Breast epithelium (tissue), 4 donors: Measurements from ENCODE around the gene PSEN2. TPM values are rescaled to one million over a fixed set of nuclear protein-coding genes. Genes with fewer than 3 reads are reported as not detected.

Experiments used
- DNase-seq, 2 donors: peaks; one replicate each; pipeline ENCODE4 v3.0.0-alpha.2; 2019; ENCODE audit warnings: low spot score in 2 of 2
- H3K27ac ChIP-seq, 2 donors: fragments of 200-600 bp; sonication (generic) in 1 of 2; one replicate each; pipeline ENCODE4 v1.5.1; 2016 to 2019; ENCODE audit warnings: mild to moderate bottlenecking in 1 of 2
- H3K27me3 ChIP-seq, 2 donors: fragments of 200-600 bp; sonication (generic) in 1 of 2; one replicate each; pipeline versions ENCODE4 v1.5.1 to v1.6.0; 2017 to 2019; ENCODE audit warnings: control low read depth in 1 of 2, mild to moderate bottlenecking in 1 of 2
- H3K36me3 ChIP-seq: fragments of 200-600 bp; one replicate; pipeline ENCODE4 v1.5.1; 2019
- H3K4me1 ChIP-seq, 2 donors: fragments of 200-600 bp; sonication (generic); one replicate each; pipeline ENCODE4 v1.5.1; 2016 to 2019; ENCODE audit warnings: control low read depth in 1 of 2
- H3K4me3 ChIP-seq, 3 donors: fragments of 200-600 bp; sonication (generic); 1 replicate in 2 of 3; 2 replicates in 1 of 3; pipeline ENCODE4 v1.5.1; 2016 to 2019; ENCODE audit warnings: mild to moderate bottlenecking in 3 of 3, moderate library complexity in 2 of 3
- H3K9me3 ChIP-seq, 2 donors: fragments of 200-600 bp; sonication (generic) in 1 of 2; one replicate each; pipeline ENCODE4 v1.5.1; 2016 to 2019; ENCODE audit warnings: control low read depth in 1 of 2
- POLR2A ChIP-seq: fragments of 450-650 bp; IDR thresholded peaks from one replicate; pipeline ENCODE4 v1.6.1; 2016; ENCODE audit warnings: antibody characterized with exemption, mild to moderate bottlenecking, moderate library complexity
- POLR2AphosphoS5 ChIP-seq, 3 donors: sonication (generic); formaldehyde crosslinking; IDR thresholded peaks; one replicate each; pipeline ENCODE4 v1.6.1; 2017; ENCODE audit warnings: antibody characterized with exemption in 3 of 3
- intact Hi-C: fragments of 100-400 bp; cut with DNase I; formaldehyde crosslinking; loops from one replicate; pipeline ENCODE4 v1.15.1; 2023; ENCODE audit warnings: low total_unique reads
- total RNA-seq, 3 donors: library from RNA; depleted of rRNA; stranded (reverse); fragments of >200 nt; gene quantifications; one replicate each; pipeline ENCODE4 v1.1.0, GENCODE V29; 2016
- TF ChIP-seq, protein P1 (sequence below), 3 donors: fragments of 450-650 bp; IDR thresholded peaks; one replicate each; pipeline ENCODE4 v1.5.1; 2016 to 2017; ENCODE audit warnings: antibody characterized with exemption in 3 of 3, mild to moderate bottlenecking in 3 of 3, moderate library complexity in 3 of 3

Gene PSEN2
- total RNA-seq, 3 donors from 2014 or later: 27.8 to 31.9 (median 27.9) TPM

DNA sequence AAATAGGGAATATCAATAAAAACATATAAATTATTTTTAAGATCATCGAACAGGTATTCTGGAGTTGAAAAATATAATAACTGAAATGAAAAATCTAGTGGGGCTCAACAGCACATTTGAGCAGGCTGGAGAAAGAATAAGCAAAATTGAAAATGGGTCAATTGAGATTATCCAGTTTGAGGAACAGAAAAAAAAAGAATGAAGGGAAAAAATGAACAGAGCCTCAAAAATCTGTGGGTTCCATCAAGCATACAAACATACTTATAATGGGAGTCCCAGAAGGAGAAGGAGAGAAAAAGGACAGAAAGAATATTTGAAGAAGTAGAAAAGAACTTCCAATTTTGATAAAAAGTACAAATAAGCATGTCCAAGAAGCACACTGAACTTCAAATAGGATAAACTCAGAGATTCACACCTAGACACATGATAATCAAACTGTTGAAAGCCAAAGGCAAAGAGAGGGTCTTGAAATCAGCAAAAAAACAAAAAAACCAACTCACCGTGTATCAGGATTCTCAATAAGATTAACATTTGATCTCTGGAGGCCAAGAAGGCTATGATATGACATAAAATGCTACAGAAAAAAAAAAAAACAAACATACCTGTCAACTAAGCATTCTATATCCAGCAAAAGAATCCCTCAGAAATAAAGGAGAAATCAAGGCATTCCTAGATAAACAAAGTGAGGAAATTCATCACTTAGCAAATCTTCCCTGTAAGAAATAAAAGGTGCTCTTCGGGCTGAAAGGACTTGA lies 64.2 kb downstream of the PSEN2 start:
- Histone ChIP-seq H3K27ac (no peak overlapping the region), H3K4me1 (no peaks in the 10 kb centered on the region), H3K4me3 (no peak overlapping the region), H3K9me3 (peaks cover 5 to 17% of the 10 kb centered on the region in 2 donors), H3K27me3 (no peaks in the 10 kb centered on the region), H3K36me3 (no peaks in the 10 kb centered on the region)
- intact Hi-C loops: no loop called here
- no peak for TF ChIP-seq POLR2A
- TF ChIP-seq, protein P1, sequence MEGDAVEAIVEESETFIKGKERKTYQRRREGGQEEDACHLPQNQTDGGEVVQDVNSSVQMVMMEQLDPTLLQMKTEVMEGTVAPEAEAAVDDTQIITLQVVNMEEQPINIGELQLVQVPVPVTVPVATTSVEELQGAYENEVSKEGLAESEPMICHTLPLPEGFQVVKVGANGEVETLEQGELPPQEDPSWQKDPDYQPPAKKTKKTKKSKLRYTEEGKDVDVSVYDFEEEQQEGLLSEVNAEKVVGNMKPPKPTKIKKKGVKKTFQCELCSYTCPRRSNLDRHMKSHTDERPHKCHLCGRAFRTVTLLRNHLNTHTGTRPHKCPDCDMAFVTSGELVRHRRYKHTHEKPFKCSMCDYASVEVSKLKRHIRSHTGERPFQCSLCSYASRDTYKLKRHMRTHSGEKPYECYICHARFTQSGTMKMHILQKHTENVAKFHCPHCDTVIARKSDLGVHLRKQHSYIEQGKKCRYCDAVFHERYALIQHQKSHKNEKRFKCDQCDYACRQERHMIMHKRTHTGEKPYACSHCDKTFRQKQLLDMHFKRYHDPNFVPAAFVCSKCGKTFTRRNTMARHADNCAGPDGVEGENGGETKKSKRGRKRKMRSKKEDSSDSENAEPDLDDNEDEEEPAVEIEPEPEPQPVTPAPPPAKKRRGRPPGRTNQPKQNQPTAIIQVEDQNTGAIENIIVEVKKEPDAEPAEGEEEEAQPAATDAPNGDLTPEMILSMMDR (IDR thresholded peaks at IDR 0.05): no peak
- no peak for TF ChIP-seq POLR2AphosphoS5 (IDR thresholded peaks at IDR 0.05)
- DNase-seq: no peak

DNA sequence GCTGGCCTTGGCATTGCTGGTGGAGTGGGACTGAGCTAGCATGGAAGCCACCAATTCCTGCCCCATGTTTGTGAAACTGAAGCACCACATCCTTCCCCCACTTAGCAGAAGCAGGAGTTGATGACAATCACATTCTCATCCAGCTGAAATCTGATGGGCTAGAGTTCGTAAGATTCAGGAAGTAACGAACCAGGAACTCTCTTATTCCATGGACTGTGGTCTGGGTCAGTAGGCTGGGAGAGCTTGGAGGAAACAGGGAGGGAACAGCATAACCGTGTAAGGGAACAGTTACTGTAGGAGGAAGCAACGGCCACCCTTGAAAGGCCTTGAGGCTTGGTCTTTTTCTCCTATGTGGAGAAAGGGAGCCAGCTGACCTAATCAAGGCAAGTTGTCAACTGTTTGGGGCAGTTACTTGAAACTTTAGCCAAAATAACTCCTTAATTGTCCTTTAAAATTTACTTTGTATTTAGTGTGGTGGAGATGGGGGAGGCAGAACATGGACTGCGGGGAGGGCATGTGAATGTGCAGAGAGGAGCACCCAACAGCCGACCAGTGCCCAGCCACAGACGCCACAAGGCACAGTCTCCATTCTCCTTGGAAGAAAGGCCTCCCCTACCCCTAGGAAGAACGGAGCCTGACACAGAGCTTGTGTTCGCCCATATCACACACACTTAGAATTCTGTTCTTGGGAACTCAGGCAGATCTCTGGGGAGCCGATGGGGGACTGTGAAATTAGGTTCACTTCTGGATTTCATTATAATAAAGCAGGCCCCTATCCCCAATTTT lies 67.7 kb downstream of the PSEN2 start:
- H3K27me3 ChIP-seq: no peaks in the 10 kb centered on the region
- DNase-seq: no peak
- no peaks in the 10 kb centered on the region for H3K36me3 ChIP-seq
- H3K4me3 ChIP-seq: no peak overlapping the region
- peaks cover 0 to 11% of the 10 kb centered on the region in 2 donors for H3K4me1 ChIP-seq
- TF ChIP-seq POLR2AphosphoS5 (IDR thresholded peaks at IDR 0.05): no peak
- no peak for TF ChIP-seq POLR2A
- TF ChIP-seq, protein P1 (IDR thresholded peaks at IDR 0.05): no peak
- peak overlapping the region; percentile 95 for H3K27ac ChIP-seq
- peaks cover 5 to 17% of the 10 kb centered on the region in 2 donors for H3K9me3 ChIP-seq
- intact Hi-C loops: no loop called here

DNA sequence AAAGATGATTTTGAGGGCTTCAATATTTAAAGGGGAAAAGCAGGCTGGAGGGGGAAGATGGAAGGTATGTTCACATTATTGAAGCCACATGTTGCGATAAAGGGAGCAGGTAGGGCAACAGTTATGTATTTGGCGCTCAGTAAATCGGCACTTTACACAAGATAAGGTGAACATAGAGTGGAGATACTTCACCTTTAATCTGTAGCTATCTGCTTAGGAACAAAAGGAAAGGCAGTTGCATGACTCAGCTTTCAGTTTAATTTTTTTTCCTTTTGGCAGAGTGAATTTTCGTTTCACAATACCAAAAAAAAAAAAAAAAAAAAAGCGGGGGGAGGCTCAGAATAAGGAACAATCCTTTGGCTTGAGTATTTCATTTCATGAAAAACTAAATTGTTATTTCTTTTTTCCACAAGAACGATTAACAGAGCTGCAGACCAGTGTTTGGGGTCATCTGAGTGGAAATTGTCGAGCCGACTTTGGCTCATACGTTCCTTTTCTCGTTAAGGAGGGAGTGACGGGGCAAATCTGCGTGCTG lies 68.6 kb downstream of the PSEN2 start:
- H3K4me3 ChIP-seq: peak overlapping the region; percentile 81 to 90 (median 88)
- H3K9me3 ChIP-seq: peaks cover 5 to 17% of the 10 kb centered on the region in 2 donors
- no peaks in the 10 kb centered on the region for H3K36me3 ChIP-seq
- TF ChIP-seq, protein P1 (IDR thresholded peaks at IDR 0.05): no peak
- TF ChIP-seq POLR2A: no peak
- no peak for TF ChIP-seq POLR2AphosphoS5 (IDR thresholded peaks at IDR 0.05)
- H3K27ac ChIP-seq: peak overlapping the region; percentile 95
- H3K4me1 ChIP-seq: peaks cover 0 to 11% of the 10 kb centered on the region in 2 donors
- H3K27me3 ChIP-seq: no peaks in the 10 kb centered on the region
- DNase-seq: no peak
- intact Hi-C loops: no loop called here

DNA sequence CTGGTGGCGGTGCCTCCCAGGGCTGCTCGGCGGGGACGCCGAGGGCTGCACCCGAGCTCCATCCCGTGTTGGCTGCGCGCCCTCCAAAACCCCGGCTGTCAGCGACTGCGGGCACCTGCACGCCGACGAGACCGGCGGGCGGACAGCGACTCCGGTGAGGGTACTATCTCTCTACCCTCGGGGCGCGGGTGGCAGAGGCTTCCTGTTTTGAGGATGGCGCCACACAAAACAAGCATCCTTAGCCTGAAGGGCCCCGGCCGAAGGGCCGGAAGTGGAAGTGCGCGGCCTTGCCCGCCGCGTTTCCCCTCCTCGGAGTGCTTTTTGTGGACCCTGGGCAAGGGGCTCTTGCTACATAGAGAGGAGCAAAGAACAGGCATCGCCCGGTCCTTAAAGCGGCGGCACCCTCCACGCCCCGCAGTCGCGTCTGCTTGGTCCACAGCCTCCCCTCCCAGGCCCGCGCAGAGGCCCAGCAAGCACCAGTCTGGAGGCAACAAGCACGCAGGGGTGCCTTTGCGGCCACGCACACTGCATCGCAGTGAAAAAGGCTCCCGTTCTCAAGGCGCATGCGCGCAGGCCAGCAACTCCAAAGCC lies 69.1 kb downstream of the PSEN2 start:
- intact Hi-C loops: no loop called here
- Histone ChIP-seq H3K27ac (peak overlapping the region; percentile 95), H3K36me3 (no peaks in the 10 kb centered on the region), H3K27me3 (no peaks in the 10 kb centered on the region), H3K4me3 (peak overlapping the region; percentile 81 to 90 (median 88)), H3K9me3 (peaks cover 5 to 11% of the 10 kb centered on the region in 2 donors), H3K4me1 (peaks cover 0 to 11% of the 10 kb centered on the region in 2 donors)
- TF ChIP-seq POLR2AphosphoS5 (IDR thresholded peaks at IDR 0.05): peak; percentile 87 to 91 (median 87)
- TF ChIP-seq, protein P1 (IDR thresholded peaks at IDR 0.05): no peak
- TF ChIP-seq POLR2A: peak; percentile 81
- DNase-seq: peak; percentile 41 to 64
